ENCODE measurements around the gene DDX24. TPM values are rescaled to one million over a fixed set of nuclear protein-coding genes. Genes with fewer than 3 reads are reported as not detected.

DDX24 gene
- total and polyA plus RNA-seq, 12 donors, result 221 to 616 (median 337) TPM

DNA sequence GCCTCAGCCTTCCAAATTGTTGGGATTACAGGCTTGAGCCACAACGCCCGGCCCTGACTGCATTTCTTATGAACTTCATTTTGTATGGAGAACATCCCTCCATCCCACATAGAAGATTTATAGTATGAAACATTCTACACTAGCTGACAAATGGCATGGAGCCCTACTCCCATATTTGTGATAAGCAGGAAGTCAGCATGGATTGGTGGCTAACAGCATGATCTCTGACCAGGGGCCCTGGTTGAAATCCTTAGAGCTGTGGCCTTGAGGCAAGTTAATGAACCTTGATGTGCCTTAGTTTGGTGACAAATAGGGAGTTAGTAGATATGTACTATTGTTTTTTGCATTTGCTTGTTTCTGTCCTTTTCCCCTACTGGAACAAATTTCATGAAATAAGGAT is 12.4 kb upstream of the DDX24 start:
- intact Hi-C loops (cut with DNase I), result no loop called here
- no peak overlapping the region for H3K27ac ChIP-seq
- WGBS, 4 donors, result 96 to 100% (median 98%) methylated on average over 2 of the region's 2 CpGs

DNA sequence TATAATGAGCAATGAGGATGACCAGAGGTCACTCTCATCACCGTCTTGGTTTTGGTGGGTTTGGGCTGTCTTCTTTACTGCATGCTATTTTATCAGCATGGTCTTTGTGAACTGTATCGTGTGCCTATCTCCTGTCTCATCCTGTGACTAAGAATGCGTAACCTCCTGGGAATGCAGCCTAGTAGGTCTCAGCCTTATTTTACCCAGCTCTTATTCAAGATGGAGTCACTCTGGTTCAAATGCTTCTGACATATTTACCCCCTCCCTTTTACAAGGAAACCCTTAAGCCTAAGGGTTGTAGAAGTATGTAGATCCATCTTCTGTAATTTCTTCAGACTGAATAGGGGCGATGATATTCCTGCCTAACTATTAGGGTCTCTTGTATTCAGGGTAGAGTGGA is 8.5 kb upstream of the DDX24 start:
- H3K27ac ChIP-seq, result no peak overlapping the region
- H3K9me3 ChIP-seq (replicated peaks in 1 of 3), result no peaks in the 10 kb centered on the region
- 84 to 86% (median 85%) methylated on average over 4 of the region's 4 CpGs for WGBS, 4 donors
- no peak for TF ChIP-seq POLR2A (IDR thresholded peaks at IDR 0.05)
- TF ChIP-seq, protein P1, sequence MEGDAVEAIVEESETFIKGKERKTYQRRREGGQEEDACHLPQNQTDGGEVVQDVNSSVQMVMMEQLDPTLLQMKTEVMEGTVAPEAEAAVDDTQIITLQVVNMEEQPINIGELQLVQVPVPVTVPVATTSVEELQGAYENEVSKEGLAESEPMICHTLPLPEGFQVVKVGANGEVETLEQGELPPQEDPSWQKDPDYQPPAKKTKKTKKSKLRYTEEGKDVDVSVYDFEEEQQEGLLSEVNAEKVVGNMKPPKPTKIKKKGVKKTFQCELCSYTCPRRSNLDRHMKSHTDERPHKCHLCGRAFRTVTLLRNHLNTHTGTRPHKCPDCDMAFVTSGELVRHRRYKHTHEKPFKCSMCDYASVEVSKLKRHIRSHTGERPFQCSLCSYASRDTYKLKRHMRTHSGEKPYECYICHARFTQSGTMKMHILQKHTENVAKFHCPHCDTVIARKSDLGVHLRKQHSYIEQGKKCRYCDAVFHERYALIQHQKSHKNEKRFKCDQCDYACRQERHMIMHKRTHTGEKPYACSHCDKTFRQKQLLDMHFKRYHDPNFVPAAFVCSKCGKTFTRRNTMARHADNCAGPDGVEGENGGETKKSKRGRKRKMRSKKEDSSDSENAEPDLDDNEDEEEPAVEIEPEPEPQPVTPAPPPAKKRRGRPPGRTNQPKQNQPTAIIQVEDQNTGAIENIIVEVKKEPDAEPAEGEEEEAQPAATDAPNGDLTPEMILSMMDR (IDR thresholded peaks at IDR 0.05), result no peak
- H3K4me1 ChIP-seq (replicated peaks in 1 of 2), result peaks cover 9 to 16% of the 10 kb centered on the region in 2 donors
- no peaks in the 10 kb centered on the region for H3K27me3 ChIP-seq
- no peaks in the 10 kb centered on the region for H3K36me3 ChIP-seq (replicated peaks in 1 of 2)
- intact Hi-C loops (cut with DNase I), result no loop called here
- no peak for DNase-seq
- H3K4me3 ChIP-seq, result no peak overlapping the region

More for the DNA sequence above, 12.4 kb upstream of the DDX24 start:
- TF ChIP-seq, protein P1 (IDR thresholded peaks at IDR 0.05), result no peak
- TF ChIP-seq POLR2A (IDR thresholded peaks at IDR 0.05), result no peak
- Histone ChIP-seq H3K4me3 (no peak overlapping the region), H3K36me3 (replicated peaks in 1 of 2) (peaks cover 0 to 7% of the 10 kb centered on the region in 2 donors), H3K9me3 (replicated peaks in 1 of 3) (no peaks in the 10 kb centered on the region), H3K27me3 (no peaks in the 10 kb centered on the region), H3K4me1 (replicated peaks in 1 of 2) (peaks cover 5 to 7% of the 10 kb centered on the region in 2 donors)
- no peak for DNase-seq

DNA sequence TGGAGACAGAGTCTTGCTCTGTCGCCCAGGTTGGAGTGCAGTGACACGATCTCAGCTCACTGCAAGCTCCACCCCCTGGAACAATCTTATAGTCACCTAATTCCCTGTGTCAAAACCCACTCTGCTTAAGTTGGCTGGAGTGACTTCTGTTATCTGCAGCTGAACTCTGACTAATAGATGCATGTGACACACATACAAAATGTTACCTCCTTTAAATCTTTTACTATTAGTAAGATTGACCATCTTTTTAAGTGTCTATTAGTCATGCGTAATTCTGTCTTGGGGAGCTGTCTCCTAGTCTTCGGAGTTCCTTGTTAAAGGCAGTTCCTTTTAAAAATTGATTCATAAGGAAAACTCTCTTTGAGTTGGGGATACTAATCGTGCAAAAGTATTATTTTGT is 7.5 kb upstream of the DDX24 start:
- DNase-seq, result peak in 2 of 7 donors; percentile 29 to 35
- 37 to 62% (median 50%) methylated on average over 5 of the region's 5 CpGs for WGBS, 4 donors
- Histone ChIP-seq H3K4me3 (no peak overlapping the region), H3K9me3 (replicated peaks in 1 of 3) (no peaks in the 10 kb centered on the region), H3K27me3 (no peaks in the 10 kb centered on the region), H3K27ac (no peak overlapping the region), H3K4me1 (replicated peaks in 1 of 2) (peaks cover 14 to 21% of the 10 kb centered on the region in 2 donors), H3K36me3 (replicated peaks in 1 of 2) (no peaks in the 10 kb centered on the region)
- intact Hi-C loops (cut with DNase I), result no loop called here
- TF ChIP-seq, protein P1 (IDR thresholded peaks at IDR 0.05), result no peak
- no peak for TF ChIP-seq POLR2A (IDR thresholded peaks at IDR 0.05)

DNA sequence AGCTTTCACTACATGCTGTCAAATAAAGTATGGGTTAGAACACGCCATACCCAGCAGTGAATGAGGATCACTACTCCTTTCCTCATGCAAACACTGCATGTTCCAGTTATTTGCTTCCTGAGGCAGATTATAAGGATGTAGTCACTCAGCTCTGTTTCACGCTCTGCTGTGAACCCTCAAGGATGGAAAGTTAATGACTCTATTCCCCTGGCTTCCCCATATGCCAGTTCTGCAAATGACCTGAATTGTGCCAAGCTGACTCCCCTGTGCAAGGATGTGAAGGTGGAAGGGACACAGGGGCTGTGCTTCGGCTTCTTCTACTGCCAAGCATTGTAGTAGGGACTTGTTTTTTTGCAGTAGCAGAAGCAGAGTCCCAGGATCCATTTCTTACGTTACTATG is 6.9 kb upstream of the DDX24 start:
- Histone ChIP-seq H3K9me3 (replicated peaks in 1 of 3) (no peaks in the 10 kb centered on the region), H3K27me3 (no peaks in the 10 kb centered on the region), H3K27ac (no peak overlapping the region), H3K4me3 (no peak overlapping the region), H3K36me3 (replicated peaks in 1 of 2) (no peaks in the 10 kb centered on the region), H3K4me1 (replicated peaks in 1 of 2) (peaks cover 14 to 21% of the 10 kb centered on the region in 2 donors)
- TF ChIP-seq, protein P1 (IDR thresholded peaks at IDR 0.05), result no peak
- TF ChIP-seq POLR2A (IDR thresholded peaks at IDR 0.05), result no peak
- intact Hi-C loops (cut with DNase I), result no loop called here
- no peak for DNase-seq
- 65 to 97% (median 88%) methylated on average over 4 of the region's 4 CpGs for WGBS, 4 donors

All from adrenal gland (tissue), 12 donors.